Measurements from ENCODE around the gene CD81.

CD81 gene

DNA sequence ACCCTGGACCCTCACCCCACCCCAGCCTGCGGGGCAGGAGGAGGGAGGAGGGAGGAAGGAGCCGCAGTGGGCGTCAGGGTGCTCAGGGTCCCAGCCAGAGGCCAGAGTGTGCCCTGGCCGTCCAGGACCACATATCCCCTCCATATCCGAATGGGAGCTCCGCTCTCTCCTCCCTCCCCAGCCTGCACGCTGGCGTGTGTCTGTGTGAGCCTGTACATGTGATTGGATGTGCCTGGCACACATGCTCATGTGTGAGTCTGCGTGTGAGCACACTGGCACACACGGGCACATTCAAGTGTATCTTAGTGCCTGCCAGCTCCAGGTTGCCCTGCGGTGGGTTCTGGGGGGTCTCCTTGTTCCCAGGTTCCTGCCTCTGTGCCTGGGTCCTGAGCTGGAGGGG is 31.6 kb downstream of the CD81 start:
- DNase-seq, result no peak

DNA sequence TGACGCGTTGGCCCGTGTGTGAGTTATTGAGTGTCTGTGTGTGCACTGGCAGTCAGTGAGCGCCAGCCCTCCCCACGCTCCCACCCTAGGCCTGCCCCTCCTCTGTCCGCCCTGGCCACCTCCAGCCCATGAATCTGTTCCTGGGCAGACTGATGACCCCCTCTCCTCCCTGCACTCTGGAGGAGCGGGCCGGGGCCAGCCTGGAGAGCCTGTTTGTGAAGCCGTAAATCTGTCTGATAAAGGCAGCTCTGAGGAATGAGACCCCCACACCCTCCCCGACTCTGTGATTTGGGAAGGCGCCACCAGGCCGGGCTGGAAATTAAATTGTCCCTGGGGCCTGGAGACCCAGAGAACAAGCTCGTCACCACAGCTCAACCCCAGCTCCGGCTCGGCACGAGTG is 32.0 kb downstream of the CD81 start:
- DNase-seq, result no peak

DNA sequence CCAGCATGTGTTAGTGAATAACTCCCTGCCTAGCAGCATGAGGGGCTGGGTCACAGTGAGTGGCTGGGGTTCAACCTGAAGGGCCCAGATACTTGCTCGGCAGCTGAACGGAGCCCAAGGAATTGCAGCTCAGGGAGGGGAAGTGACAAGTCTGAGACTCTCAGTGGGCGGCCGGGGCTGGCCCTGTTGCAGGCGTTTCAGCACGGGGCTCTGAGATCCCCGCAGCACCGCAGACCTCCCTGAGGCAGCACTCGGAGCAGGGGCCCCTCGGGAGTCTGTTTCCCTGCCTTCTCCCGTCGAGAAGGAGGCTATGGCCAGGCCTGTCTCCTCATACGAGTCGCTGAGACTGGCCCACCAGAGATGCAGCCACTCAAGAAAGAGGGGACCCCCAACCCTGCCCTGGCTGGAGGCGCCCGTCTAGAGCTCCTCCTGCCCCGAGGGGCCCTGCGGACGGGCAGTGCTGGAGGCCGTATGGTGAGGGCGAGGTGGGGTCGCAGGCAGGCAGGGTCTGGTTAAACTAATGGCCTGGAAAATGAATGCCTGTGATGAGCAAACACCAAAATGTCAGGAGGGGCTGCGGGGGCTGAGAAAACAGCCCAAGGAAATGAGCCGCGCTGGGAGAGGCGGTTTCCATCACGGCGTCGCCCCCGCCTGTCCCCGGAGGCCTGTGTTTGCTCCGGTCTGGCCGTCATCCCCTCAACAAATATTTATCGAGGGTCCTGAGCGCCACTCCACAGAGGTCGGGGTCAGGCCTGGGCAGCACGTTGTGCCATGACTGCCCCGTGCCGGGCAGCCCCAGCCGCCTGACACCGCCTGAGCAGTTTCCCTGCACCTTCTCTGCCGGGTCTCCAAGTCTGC is 32.7 kb downstream of the CD81 start:
- no peak for DNase-seq

DNA sequence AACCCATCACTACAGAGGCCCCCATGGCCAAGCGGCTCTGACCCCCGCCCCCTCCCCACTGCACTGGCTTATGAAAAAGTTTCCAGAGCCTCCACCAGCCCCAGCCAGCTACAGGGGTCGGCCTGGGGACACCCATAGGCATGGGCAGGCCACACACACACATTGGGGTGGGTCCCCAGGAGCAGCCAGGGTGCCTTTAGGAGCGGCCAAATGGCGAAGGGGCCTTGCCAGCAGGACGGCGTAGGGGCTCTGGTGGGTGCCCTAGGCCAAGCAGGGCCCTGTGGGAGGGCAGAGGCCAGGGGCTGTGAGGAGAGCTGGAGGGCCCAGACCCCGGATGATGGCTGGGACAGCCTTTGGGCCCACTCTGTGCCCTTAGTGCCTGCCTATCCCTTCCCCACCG is 33.5 kb downstream of the CD81 start:
- no peak for DNase-seq

DNA sequence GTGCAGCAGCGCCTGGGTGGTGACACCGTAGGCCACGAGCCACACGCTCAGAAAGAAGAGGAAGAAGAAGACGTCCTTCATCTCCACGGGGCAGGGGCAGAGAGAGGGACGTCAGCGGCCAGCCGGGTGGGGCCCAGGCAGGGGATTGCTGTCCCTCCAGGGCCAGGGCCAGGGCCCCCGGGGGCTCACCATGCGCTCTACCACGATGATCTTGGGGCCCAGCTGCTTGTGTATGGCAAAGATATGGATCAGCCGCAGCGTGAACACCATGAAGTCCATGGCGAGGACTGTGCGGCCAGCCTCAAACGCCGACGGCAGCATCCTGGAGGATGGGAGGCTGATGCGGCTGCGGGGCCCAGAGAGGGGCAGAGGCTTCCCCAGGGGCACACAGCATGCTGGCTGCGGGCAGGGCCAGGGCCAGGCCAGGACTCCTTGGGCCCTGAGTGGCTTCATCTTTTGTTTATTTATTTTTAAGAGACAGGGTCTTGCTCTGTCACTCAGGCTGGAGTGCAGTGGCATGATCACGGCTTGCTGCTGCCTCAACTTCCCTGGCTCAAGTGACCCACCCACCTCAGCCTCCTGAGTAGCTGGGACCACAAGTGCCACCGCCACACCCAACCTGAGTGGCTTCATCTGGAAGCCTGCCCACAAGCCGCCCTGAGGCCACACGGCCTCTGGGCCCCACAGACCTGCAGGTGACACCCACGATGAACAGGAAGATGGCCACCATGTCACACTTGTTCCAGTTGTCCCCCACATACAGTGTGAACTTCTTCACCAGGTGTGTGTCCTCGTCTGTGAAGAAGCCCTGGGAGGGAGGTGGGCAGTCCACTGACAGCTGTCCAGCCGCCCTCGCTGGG is 34.6 kb downstream of the CD81 start:
- DNase-seq, result no peak

DNA sequence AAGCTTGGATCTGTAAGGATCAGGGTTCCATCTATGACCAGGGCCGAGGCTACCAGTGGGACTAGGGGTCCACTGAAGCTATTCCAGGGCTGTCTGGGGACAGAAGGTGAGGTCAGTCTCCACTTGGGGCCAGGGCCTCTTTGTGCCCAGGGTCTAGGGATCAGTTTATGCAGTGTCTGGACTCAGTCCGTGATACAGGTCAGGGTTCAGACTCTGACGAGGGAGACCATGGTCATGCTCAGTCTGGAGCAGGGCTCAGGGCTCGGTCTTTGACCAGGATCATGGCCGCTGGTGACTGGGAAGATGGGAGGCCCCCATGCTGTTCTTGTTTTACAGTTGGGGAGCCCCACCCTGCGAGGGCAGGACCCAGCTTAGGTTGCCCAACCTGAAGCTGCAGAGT is 35.2 kb downstream of the CD81 start:
- DNase-seq, result no peak

DNA sequence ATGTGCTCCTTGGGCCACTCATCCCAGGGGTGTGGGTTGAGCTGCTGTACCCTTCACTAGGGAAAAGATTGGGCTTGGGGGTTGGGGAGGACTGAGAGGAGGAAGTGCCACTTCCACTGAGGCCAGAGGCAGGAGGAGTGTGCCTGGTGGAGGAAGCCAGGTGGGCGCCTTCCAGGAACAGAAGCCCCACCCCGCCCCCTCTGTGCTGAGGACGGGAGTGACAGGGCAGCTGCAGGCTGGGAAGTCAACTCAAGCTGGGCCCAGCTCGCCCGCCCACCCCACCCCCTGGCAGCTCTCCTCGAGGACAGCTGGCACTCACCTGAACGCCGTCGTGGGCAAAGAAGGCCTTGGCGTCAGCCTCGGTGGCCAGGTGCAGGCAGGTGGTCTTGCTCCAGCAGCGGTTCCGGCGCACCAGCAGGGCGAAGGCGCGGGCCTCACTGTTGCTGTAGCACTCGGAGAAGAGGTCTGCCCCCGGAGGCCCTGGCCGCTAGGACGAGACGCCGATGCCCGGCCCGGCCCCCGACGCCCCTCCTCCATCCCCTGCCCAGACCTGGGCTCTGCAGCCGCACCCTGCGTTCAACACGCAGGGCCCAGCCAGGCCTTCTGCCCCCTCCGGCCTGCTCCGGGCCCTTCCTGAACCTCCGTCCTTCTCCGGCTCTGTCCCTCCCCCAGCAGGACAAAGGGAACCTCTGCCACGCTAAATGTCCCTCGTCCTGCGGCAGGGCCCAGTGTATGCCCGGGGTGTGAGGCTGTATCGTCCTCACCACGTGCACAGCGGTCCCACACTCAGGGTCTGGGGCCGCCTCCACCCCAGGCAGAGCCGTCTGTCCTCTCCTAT is 36.9 kb downstream of the CD81 start:
- no peak for DNase-seq

DNA sequence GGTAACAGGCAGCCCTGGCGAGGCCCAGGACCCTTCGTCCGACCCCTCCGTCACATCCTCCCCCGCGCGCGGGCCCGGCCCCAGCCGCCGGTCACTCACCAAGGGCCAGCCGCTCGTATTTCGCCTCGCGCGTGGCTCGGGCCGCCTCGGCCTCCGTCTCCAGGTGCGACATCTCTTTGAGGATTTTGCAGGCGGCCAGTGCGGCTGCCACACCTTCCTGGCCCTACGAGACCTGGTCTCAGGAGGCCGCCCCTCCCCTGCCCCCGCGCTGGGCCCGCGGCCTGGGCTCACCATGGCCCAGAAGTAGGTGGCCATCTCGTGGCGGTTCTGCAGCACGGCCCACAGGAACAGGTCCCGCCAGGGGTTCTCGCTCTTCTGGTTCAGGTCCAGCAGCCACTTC is 37.5 kb downstream of the CD81 start:
- no peak for DNase-seq

DNA sequence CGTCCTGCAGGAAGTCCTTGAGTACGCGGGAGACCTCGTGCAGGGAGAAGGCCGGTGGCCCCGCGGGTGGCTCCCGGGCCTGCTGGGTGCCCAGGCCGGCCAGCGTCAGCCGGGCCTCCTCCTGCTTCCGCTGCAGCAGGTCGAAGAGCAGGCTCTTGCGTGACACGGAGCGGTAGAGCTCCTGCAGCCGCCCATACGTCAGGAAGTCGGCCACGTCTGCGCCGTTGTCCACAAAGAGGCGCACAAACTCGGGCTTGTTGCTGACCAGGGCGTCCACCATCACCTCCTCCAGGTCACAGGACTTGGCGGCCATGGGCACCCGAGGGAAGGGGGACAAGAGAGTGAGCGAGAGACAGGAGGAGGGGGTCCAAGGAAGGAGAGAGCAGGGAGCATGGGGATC is 38.1 kb downstream of the CD81 start:
- no peak for DNase-seq

DNA sequence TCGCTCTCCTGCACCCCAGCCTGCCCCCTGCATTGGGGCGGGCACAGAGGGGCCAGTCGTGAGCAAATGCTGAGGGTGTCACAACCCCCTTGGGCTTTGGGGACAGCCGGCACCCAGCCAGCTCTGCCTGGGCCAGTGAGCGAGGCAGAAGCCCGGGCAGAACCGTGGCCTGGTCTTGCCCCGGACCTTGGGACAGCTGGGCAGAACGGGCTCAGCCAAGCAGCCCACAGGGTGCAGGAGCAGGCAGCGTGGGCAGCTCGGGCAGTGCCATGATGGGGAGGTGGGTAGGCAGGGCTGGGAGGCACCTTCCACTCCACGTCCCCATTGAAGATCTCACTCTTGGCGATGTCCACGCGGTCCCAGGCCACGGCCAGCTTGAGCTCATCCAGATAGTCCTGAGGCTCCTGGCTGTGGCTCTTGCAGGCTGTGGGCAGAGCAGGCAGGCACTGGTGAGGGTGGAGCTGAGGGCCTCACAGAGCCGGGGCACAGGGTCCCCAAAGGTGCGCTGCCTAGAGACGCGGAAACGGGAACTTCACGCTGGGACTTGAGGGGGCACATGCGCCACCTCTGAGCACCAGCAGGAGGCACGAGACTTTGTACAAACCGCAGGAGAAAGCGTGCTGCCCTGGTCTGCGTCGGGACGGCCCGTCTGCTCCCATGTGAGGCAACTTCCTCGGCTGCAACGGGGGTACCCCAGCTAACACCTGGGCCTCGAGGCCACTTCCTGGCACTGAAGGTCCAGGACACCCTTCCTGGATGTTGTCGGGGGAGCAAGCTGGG is 38.7 kb downstream of the CD81 start:
- no peak for DNase-seq

DNA sequence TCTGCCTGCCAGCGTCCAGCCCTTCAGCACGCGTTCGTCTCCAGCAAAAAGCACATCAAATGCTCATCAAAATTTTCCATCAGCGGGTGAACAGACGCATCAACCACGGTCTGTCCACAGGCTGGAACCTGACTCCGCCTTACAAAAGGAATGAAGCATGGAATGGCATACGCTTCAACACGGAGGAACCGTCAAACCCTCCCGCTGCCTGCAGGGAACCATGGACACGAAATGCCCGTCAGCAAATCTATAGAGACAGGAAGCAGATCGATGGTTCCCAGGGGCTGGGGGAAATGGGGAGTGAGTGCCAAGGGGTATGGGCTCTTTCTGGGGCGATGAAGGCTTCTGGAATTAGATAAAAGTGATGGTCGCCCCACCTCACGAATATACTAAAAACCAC is 39.7 kb downstream of the CD81 start:
- DNase-seq, result no peak

DNA sequence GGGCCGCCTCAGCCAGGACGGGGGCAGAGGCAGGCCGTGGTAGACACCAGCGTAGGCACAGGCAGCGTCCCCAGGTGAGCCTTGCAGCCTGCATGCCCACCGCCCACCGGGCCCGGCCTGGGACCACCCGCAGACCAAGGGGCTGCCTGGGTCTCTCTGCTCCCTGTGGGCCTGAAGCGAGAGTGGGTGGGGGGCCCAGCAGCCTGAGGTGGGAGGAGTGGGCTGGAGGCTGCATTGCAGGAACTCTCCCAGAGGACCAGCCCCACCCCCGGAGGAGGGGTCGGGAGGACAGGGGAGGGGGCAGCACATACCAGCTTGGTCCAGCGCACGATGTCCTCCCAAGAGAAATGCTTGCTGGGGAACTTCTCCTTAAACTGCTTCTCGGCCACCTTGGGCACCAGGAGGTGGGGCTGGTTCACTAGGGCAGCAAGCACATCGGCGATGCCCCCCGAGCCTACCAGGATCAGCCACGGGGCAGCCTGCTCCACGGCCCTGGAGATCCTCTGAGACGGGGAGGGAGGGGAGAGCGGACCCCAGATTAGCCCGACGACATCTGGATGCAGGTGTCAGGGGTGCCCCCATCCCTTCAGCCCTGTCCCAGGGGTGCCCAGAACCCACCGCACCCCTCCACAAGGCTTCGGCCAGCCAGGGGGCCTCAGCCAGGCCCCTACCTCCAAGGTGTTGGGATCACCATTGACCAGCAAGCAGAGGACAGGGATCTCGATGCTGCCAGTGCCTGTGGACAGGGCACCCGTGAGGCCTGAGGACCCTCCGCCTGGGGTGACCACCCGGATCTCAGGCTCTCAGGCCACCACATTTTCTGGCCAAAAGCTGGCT is 41.0 kb downstream of the CD81 start:
- no peak for DNase-seq

DNA sequence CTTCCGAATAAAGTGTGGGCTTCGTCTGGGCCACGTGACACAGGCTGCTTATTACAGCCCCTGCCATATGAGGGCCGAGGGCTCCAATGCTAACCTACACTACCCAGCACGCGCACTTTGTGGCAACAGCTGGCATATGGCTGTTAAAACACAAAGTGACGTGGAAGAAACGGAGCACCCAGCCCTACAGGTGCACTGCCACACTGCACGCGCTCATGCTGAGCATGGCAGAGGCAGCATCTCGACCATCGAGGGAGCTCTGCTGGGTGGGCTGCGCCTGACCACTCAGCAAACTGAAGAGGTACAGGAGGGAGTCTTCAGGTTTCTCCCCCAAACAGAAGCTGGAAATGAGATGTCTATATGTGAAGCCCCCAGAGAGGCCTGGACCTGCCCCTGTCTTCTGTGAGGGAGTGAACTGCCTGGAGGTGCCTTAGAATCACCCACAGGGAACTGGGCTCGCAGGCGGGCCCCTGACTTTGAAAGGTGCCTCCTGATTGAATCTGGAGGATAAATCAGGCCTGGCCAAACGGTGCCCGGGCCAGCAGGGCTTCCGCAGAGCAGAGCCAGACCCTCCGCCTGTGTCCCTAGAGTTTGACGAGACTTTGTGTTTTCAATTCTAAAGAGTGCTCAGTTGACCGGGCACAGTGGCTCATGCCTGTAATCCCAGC is 41.7 kb downstream of the CD81 start:
- no peak for DNase-seq

DNA sequence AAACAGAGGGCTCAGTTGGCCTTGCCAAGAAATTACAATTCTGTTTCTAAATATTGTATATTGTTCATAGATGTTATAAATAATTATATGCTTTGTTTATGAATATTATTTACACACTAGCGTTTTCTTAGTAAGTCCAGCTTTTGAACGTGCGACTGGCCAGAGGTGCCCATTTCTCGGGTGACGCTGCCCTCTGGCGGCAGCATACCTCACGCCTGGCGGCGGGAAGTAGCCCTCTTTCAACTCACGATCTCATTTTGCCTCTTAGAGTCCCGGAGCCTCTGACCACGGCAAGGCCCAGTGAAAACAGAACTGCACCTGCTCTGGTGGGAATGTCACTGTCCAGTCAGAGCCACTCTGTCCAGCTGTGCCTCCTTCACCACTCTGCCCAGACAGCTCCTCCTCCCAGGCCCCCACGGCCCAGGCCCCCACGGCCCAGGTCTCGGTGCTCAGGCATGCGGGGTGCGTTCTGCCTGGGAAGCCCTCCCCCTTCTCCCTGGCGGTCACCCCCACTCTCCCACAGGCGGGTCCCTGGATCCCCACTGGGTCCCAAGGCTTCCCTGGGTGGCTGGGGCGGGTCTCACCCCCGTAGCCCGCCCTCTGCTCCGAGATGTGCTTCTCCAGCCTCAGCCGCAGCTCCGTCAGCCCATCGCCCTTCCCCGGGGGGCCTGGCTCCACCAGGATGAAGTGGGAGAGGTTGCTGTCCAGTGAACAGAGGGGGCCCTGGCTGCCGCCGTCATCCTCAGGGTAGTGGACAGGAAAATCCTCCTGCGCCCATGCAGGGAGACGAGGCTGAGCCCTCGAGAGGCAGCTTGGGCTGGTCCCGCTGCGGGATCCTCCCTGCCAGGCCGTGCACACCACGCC is 42.8 kb downstream of the CD81 start:
- DNase-seq, result peak in 1 of 2 experiments; percentile 7

DNA sequence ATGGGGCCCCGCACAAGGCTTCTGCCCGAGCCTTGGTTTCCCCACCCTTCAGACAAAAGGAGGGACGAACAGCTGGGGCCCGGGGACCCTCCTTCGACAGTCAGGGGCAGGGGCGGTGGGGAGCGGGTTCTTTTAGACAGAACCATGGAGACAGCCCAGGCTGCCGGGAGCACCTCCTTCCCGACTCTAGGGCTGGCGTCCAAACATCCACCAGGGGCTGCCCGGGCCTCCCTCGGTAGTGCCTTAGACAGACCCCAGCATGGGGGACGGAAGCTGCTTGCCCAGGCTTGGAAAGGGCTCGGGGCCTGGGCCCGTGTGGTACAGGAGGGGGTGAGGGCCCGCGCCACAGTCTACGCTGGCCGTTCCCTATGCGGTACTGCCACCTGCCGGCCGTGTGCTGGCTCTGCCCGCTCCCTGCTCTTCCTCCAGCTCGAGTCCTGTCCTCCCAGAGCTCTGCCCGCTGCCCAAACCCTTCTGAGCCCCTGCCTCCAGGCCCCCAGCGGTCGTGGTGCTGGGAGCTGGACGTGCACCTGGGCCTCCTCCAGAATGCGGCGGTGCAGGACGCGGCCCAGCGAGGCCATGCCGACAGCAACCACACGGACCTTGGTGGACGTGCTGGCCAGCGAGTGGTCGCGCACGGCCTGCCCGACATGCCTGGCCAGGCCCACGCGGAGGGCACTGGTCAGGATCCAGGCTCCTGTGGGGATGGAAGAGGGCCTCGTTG is 43.6 kb downstream of the CD81 start:
- peak in 1 of 2 experiments; percentile 5 for DNase-seq

DNA sequence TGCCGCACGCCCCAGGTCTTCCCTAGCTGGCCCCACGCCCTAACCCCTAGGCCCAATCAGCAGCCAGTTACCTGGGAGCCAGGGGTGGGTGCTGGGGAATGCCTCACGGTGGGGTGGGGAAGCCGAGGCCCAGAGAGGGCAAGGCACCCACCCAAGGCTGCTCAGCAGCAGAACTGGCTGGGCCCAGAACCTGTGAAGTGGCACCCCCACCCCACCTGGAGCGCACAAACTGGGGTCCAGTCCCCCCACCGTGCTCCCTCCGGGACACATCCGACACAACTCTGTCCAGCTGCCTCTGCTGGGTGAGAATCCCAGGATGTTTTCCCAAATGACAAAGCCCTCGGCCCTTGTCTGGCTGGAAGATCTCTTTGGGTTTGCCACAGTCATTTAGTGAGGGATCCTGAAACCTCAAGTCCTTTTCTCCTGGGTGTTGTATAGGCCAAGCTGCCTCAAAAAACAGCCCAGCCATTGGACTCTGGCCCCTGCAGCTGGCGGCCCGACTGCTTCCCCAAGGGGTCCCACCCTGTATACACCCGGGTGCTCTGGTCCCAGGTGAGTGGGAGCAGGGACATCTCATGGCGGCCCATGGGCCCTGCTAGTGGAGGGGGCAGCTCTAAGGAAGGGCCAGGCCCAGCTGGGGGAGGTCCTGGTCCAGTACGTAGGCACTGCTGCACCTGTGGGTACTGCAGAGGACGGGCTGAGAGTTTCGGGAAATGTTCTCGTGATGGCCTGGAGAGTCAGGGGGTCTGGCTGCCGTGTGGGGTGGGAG is 44.3 kb downstream of the CD81 start:
- no peak for DNase-seq

DNA sequence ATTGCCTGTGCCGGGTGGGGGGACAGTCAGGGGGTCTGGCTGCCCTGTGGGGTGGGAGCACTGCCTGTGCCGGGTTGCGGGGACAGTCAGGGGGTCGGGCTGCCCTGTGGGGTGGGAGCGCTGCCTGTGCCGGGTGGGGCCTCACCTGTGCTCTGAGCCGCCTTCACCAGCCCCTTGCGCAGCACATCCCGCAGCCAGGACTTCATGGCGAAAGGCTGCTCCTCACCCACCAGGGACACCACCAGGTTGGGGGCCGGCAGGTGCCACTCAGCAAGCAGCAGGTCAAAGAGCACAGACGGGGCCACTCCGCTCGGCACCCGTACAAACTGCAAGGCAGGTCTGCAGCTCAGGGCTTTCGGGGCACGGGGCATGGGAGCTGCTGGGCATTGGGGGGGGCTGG is 44.9 kb downstream of the CD81 start:
- DNase-seq, result no peak

DNA sequence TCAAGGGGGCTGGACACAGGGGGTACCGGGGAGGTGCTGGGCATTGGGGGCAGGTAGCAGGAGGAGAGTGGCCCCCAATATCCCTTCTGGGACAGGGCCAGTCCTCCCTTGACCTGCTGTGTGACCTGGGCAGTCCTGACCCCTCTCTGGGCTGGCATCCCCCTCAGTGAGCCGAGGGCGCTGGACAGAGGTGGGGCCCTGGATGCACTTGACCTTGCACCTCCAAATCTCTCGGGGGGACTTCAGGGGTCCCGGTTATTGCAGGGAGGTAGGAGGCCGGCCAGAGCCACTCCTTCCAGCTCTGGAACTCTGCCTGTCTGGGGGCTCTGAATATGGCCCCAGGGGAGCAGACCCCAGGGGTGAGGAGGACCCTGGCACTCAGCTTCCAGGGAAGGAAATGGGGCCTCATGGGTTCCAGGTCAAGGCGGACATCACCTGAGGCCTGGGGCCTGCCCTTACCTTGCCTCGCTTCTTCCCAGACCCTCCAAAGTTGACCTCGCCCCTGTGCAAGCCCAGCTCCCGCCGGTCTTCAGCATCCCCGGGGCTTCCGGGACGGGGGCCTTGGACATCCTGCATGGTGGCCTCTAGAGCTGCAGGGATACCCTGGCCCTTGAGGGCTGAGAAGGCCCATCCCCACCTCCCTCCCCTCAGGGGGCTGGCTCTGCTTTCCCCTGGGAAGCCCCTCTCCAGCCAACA is 45.5 kb downstream of the CD81 start:
- no peak for DNase-seq
